HK-2 (cell line): Measurements from ENCODE around the gene ZMYND8.

Source experiments
- DNase-seq: peaks from one replicate; pipeline ENCODE4 v3.0.0-alpha.2; 2018; ENCODE audit not compliant: unreplicated experiment

ZMYND8 gene

GRCh38 chr20:47353692-47354463 is 2.6 kb downstream of the ZMYND8 start:
- no peak for DNase-seq

- DNase-seq = no peak
Measured at GRCh38 chr20:47353239-47353691, 3.2 kb downstream of the ZMYND8 start.

- no peak for DNase-seq
Measured at GRCh38 chr20:47352332-47353238, 3.9 kb downstream of the ZMYND8 start.

GRCh38 chr20:47351643-47352331 is 4.7 kb downstream of the ZMYND8 start:
- no peak for DNase-seq

- DNase-seq = no peak
Measured at GRCh38 chr20:47350691-47351545, 5.6 kb downstream of the ZMYND8 start.

GRCh38 chr20:47350181-47350550 is 6.3 kb downstream of the ZMYND8 start:
- no peak for DNase-seq

- DNase-seq = no peak
Measured at GRCh38 chr20:47349365-47350180, 6.9 kb downstream of the ZMYND8 start.

- no peak for DNase-seq
Measured at GRCh38 chr20:47348539-47349142, 7.9 kb downstream of the ZMYND8 start.

- DNase-seq = no peak
Measured at GRCh38 chr20:47347661-47348435, 8.7 kb downstream of the ZMYND8 start.

- no peak for DNase-seq
Measured at GRCh38 chr20:47346172-47346571, 10.3 kb downstream of the ZMYND8 start.

- DNase-seq = no peak
Measured at GRCh38 chr20:47345214-47345613, 11.3 kb downstream of the ZMYND8 start.

GRCh38 chr20:47343007-47343472 is 13.5 kb downstream of the ZMYND8 start:
- DNase-seq = no peak

GRCh38 chr20:47338131-47338628 is 18.3 kb downstream of the ZMYND8 start:
- DNase-seq = no peak

- DNase-seq = no peak
Measured at GRCh38 chr20:47337413-47337812, 19.1 kb downstream of the ZMYND8 start.

- no peak for DNase-seq
Measured at GRCh38 chr20:47336129-47336754, 20.3 kb downstream of the ZMYND8 start.

- DNase-seq = no peak
Measured at GRCh38 chr20:47335251-47336128, 21.0 kb downstream of the ZMYND8 start.

- DNase-seq = peak; percentile 30
Measured at GRCh38 chr20:47334022-47334551, 22.4 kb downstream of the ZMYND8 start.
